ACHN (cell line): Measurements from ENCODE around the gene NOS1AP.
"Not testable (repeated sequence)": the region's sequence is repeated elsewhere in the genome, so short reads cannot be mapped to it uniquely, and the experiment has no call there.

ENCODE experiments used
- DNase-seq: peaks from one replicate; pipeline ENCODE4 v3.0.0-alpha.2; 2015
- in situ Hi-C: cut with HindIII; loops from 2 replicates; pipeline ENCODE4 v1.10.0; 2017; ENCODE audit warnings: low sequenced_read_pairs, low pct_ligation_motif_present, low pct_unique_long_range_greater_than_20kb

Gene NOS1AP

GRCh38 chr1:162412002-162412401 is 342.5 kb downstream of the NOS1AP start, which contains the start of gene SH2D1B:
Gene SH2D1B, minus strand, starts transcription at chr1:162412136. Its CDS starts 120 bp downstream, at chr1:162412016.
- no peak for DNase-seq
- in situ Hi-C loops: no loop called here

- DNase-seq: no peak
- in situ Hi-C loops: no loop called here
Measured at GRCh38 chr1:162416215-162416614, 346.7 kb downstream of the NOS1AP start.

DNA sequence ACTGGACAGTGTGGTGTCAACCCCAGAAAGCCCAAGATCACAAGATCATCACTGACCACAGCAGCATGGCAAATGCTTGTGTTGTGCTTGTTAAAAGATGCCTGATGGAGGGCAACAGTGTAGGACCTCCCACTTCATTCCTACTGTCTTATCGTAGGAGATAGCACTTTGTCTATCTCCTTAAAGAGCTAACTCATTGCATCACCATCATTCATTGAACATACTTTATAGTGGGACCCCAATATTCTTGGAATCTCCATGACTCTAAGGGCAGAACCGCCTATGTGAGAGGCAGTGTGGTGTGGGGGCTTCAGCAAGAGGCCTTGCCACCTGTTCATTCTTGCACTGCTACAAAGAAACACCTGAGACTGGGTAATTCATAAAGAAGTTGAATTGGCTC is 347.4 kb downstream of the NOS1AP start:
- in situ Hi-C loops: no loop called here

GRCh38 chr1:162417650-162418049 is 348.2 kb downstream of the NOS1AP start:
- no peak for DNase-seq
- in situ Hi-C loops: no loop called here

More for the DNA sequence above, 347.4 kb downstream of the NOS1AP start:
- DNase-seq: no peak

DNA sequence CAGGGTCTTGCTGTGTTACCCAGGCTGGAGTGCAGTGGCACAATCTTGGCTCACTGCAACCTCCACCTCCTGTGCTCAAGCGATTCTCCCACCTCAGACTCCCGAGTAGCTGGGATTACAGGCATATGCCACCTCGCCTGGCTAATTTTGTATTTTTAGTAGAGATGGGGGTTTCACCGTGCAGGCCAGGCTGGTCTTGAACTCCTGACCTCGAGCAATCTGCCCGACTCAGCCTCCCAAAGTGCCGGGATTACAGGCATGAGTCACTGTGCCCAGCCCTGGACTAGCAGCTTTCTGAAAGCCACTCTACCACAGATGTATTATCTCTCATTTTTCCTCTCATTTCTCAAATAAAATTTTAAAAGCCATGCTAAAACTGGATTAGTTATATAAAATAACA is 349.1 kb downstream of the NOS1AP start:
- DNase-seq, in situ Hi-C loops: not testable (repeated sequence)

- DNase-seq, in situ Hi-C loops: not testable (repeated sequence)
Measured at GRCh38 chr1:162419450-162419931, 350.0 kb downstream of the NOS1AP start.
